T-cell (primary cell): ENCODE results near the gene LDLRAD2. TPM values are rescaled to one million over a fixed set of nuclear protein-coding genes. Genes with fewer than 3 reads are reported as not detected.

Source experiments
- ATAC-seq, 4 experiments: fragments of 200-7000 bp in 3 of 4; fragments of 150-1000 bp in 1 of 4; cut with Tn5 transposase; replicated peaks in 1 of 4; 1 replicate in 3 of 4; 2 replicates in 1 of 4; pipeline ENCODE4 v1.10.0; 2021; ENCODE audit warnings: moderate library complexity in 3 of 4, mild to moderate bottlenecking in 2 of 4, moderate number of reproducible peaks in 1 of 4
- CTCF ChIA-PET, 2 donors: fragments of 300-600 bp; sonication (Branson Sonifier 250); formaldehyde crosslinking; loops; one replicate each; lab custom pipeline; 2022; ENCODE audit warnings: antibody characterized with exemption in 2 of 2; lab: Charles Lee
- POLR2A ChIA-PET, 2 donors: fragments of 300-600 bp; sonication (Branson Sonifier 250); formaldehyde crosslinking; loops; one replicate each; lab custom pipeline; 2022; ENCODE audit warnings: antibody characterized with exemption in 2 of 2; lab: Charles Lee
- DNase-seq, 35 experiments: peaks; one replicate each; pipeline versions ENCODE4 v3.0.0 to v3.0.0-alpha.2; 2013 to 2023
- H3K27ac ChIP-seq: one replicate; pipeline ENCODE4 v1.5.1; 2013; ENCODE audit warnings: low read length
- H3K27me3 ChIP-seq, 2 experiments: replicated peaks in 1 of 2; 1 replicate in 1 of 2; 2 replicates in 1 of 2; pipeline versions ENCODE4 v1.6.1 to v1.7.0; 2013; ENCODE audit warnings: low read length in 1 of 2, mixed read lengths in 1 of 2; ENCODE audit not compliant: control insufficient read depth in 2 of 2, insufficient read depth in 2 of 2; ENCODE audit errors: extremely low read depth in 1 of 2
- H3K36me3 ChIP-seq, 2 donors: 1 replicate in 1 of 2; 2 replicates in 1 of 2; pipeline versions ENCODE4 v1.6.1 to v1.7.0; 2013; ENCODE audit warnings: low read length in 1 of 2; ENCODE audit not compliant: control insufficient read depth in 2 of 2, insufficient read depth in 1 of 2; ENCODE audit errors: extremely low read depth in 1 of 2
- H3K4me1 ChIP-seq, 2 experiments: 1 replicate in 1 of 2; 2 replicates in 1 of 2; pipeline versions ENCODE4 v1.6.1 to v1.7.0; 2013; ENCODE audit warnings: low read length in 2 of 2, mixed read lengths in 1 of 2; ENCODE audit not compliant: insufficient read depth in 2 of 2, control insufficient read depth in 1 of 2; ENCODE audit errors: extremely low read depth in 1 of 2
- H3K4me3 ChIP-seq, 2 donors: 1 replicate in 1 of 2; 2 replicates in 1 of 2; pipeline versions ENCODE4 v1.5.1 to v1.7.0; 2013; ENCODE audit warnings: mild to moderate bottlenecking in 2 of 2, low read length in 1 of 2, moderate library complexity in 1 of 2; ENCODE audit not compliant: control insufficient read depth in 1 of 2; ENCODE audit errors: extremely low read depth in 1 of 2
- H3K9me3 ChIP-seq: 2 replicates; pipeline ENCODE4 v1.7.0; 2013
- H3K27ac Mint-ChIP-seq, 2 donors: one replicate each; pipeline ENCODE4 v1.8.0; 2020 to 2021; ENCODE audit warnings: mild to moderate bottlenecking in 2 of 2, mixed read lengths in 2 of 2
- H3K27me3 Mint-ChIP-seq, 2 donors: one replicate each; pipeline ENCODE4 v1.8.0; 2021 to 2022; ENCODE audit warnings: mixed read lengths in 2 of 2
- H3K36me3 Mint-ChIP-seq: one replicate; pipeline ENCODE4 v1.8.0; 2021; ENCODE audit warnings: mixed read lengths
- H3K4me1 Mint-ChIP-seq, 3 donors: one replicate each; pipeline ENCODE4 v1.8.0; 2020 to 2022; ENCODE audit warnings: mixed read lengths in 3 of 3, mild to moderate bottlenecking in 1 of 3
- H3K4me3 Mint-ChIP-seq, 3 donors: one replicate each; pipeline ENCODE4 v1.8.0; 2020 to 2022; ENCODE audit warnings: mild to moderate bottlenecking in 3 of 3, mixed read lengths in 3 of 3, moderate library complexity in 3 of 3
- H3K9me3 Mint-ChIP-seq, 3 donors: one replicate each; pipeline ENCODE4 v1.8.0; 2020 to 2022; ENCODE audit warnings: mixed read lengths in 3 of 3
- WGBS: methylation state at CpG from one replicate; pipeline ENCODE4 v1.1.5; 2013; ENCODE audit warnings: missing lambda C conversion rate; ENCODE audit not compliant: insufficient coverage; 5-methylcytosine and 5-hydroxymethylcytosine counted together
- total RNA-seq, 35 experiments: library from RNA in 6 of 35; stranded (reverse) in 6 of 35; fragments of 120-200 nt in 1 of 35; gene quantifications; one replicate each; pipeline versions ENCODE4 v1.2.1 to v1.2.4 and lab custom pipeline; 2013 to 2026

Gene LDLRAD2
- total RNA-seq, 5 donors from 2014 or later (not counting 1 experiment from before 2014, with no cell fraction given), result 0.07 to 0.13 TPM; not detected in 3

DNA sequence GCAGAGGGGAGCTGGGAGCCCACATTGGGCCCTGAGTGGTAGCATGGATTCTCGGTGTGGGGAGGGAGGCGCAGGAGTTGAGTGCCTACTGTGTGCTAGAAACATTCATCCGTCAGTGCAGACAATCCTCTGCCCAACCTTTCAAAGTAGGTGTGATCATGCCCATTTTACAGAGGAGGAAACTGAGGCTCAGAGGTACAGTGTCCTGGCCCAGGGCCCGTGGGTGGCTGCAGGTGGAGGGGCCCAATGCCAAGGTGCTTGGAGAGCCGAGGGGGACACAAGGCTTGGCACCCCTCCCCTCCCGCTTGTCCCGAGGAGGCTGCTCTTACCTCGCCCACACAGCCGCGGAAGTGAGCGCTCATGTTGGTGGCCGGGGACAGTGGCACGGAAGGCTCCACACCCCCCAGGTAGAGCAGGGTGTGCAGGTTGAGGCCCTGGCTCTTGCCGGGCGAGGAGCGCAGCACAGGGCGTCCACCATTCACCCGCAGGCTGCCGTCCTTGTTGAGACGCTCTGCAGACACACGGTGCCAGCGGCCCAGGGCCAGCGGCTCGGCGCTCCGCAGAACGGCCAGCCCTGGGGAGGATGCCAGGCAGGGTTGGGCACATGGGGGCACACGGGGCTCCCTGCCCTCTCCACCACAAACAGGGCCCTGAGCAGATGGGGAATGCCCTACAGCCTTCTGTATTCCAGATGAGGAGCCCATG, 16.6 kb downstream of the LDLRAD2 start:
- ATAC-seq (no peak), DNase-seq (no peak)
- no peak overlapping the region for H3K27ac Mint-ChIP-seq

DNA sequence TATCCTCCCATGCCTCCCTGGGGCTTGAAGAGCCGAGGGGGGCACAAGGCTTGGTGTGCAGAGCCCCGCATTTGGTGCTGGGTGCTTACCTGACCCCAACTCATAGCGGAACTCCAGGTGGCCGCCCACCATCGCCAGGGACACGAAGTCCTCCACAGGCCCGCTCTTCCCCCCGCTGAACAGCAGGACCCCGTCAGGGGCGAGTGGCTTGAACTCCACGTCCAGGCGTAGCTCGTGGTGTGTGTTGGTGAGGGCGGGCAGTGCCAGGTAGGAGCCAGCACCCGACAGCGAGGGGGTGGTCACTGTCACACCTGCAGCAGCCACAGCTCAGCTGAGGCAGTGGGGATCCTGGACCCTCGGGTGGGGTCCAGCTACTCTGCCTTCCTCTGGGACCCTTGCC, 17.2 kb downstream of the LDLRAD2 start:
- 88% methylated on average over 17 of the region's 17 CpGs for WGBS
- ChIA-PET CTCF (interaction anchor here in 1 of 2 donors (0.5 kb wide), 1 partner anchor 30 kb away, joined by 3 read pairs; no protein-coding TSS in a partner anchor), POLR2A (no interaction called here)
- Mint-ChIP-seq H3K27me3 (no peaks in the 10 kb centered on the region), H3K27ac (no peak overlapping the region), H3K4me3 (no peak overlapping the region), H3K36me3 (peaks cover 10% of the 10 kb centered on the region), H3K9me3 (peaks cover 2 to 9% (median 9%) of the 10 kb centered on the region in 3 donors), H3K4me1 (no peaks in the 10 kb centered on the region)
- Histone ChIP-seq H3K27ac (no peak overlapping the region), H3K9me3 (no peaks in the 10 kb centered on the region), H3K27me3 (peaks cover 0 to 5% of the 10 kb centered on the region in 2 experiments), H3K4me3 (no peak overlapping the region), H3K36me3 (no peaks in the 10 kb centered on the region), H3K4me1 (no peaks in the 10 kb centered on the region)
- DNase-seq (no peak), ATAC-seq (no peak)

More for the DNA sequence above, 16.6 kb downstream of the LDLRAD2 start:
- H3K27ac ChIP-seq, result no peak overlapping the region
- no peaks in the 10 kb centered on the region for H3K4me1 Mint-ChIP-seq
- peaks cover 0 to 3% (median 3%) of the 10 kb centered on the region in 3 donors for H3K9me3 Mint-ChIP-seq
- H3K27me3 Mint-ChIP-seq, result peaks cover 0 to 3% of the 10 kb centered on the region in 2 donors
- no peak overlapping the region for H3K4me3 ChIP-seq
- H3K36me3 ChIP-seq, result no peaks in the 10 kb centered on the region
- peaks cover 0 to 11% of the 10 kb centered on the region in 2 experiments for H3K27me3 ChIP-seq
- H3K9me3 ChIP-seq, result no peaks in the 10 kb centered on the region
- H3K4me3 Mint-ChIP-seq, result no peak overlapping the region
- H3K36me3 Mint-ChIP-seq, result peaks cover 4% of the 10 kb centered on the region
- ChIA-PET CTCF (no interaction called here), POLR2A (no interaction called here)
- 87% methylated on average over 15 of the region's 28 CpGs for WGBS
- no peaks in the 10 kb centered on the region for H3K4me1 ChIP-seq

DNA sequence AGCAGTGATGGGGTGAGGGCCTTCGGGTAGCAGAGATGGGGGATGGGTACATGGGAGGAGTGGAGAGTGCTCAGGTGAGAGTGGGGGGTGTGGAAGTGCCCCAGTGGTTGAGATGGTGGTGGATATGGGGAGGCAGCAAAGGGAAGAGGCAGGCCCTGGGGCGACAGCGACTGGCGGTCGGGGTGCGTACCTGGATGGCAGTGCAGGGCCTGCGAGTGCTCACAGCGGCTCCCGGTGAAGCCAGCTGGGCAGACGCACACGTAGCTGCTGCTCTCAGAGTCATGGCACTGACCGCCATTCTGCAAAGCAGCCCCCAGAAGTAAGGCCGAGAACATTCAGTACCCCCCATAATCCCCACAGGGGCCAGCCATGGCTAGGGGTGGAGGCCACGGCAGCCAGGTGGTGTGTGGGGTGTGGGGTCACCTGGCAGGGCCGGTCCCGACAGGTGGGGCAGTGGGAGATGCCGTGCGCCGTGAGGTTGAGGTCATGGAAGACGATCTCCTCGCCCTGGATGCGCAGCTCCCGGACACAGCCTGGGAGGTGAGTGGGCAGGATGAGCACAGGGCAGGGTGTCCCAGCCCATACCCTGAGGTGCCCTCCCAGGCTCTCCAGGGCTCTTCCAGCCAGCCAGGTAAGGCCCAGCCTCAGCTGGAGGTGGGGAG, 18.9 kb downstream of the LDLRAD2 start:
- POLR2A ChIA-PET, result no interaction called here
- CTCF ChIA-PET, result no interaction called here

DNA sequence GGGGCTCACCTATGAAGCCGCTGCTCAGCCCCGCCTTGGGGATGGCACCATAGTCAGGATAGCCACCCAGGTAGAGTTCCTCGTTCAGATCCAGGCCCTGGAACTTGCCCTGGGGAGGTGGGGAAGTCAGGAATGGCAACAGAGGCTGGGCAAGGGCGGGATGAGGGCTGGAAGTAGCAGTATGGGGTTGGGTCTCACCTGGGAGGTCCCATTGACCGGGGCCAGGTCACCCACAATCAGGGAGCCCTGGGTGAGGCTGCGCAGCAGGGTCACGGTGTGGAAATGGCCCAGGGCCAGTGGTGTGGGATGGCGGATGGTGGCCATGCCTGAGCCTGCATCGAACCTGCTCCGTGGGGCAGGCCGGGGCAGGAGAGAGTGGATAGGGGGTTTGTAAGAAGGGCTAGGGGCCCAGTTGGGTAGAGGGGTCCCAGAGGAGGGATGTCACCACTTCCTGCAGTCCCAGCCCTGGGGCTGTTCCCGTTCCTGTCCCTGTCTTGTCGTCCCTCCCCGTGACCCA, 19.4 kb downstream of the LDLRAD2 start:
- Mint-ChIP-seq H3K9me3 (peaks cover 3 to 19% (median 18%) of the 10 kb centered on the region in 3 donors), H3K36me3 (peaks cover 19% of the 10 kb centered on the region), H3K27ac (no peak overlapping the region), H3K4me3 (no peak overlapping the region), H3K27me3 (no peaks in the 10 kb centered on the region), H3K4me1 (no peaks in the 10 kb centered on the region)
- no peak for DNase-seq
- no peak overlapping the region for H3K27ac ChIP-seq
- WGBS, result 84% methylated on average over 6 of the region's 14 CpGs
- no peaks in the 10 kb centered on the region for H3K9me3 ChIP-seq
- no peaks in the 10 kb centered on the region for H3K4me1 ChIP-seq
- ChIA-PET CTCF (no interaction called here), POLR2A (no interaction called here)
- no peak overlapping the region for H3K4me3 ChIP-seq
- H3K27me3 ChIP-seq, result peaks cover 0 to 4% of the 10 kb centered on the region in 2 experiments
- H3K36me3 ChIP-seq, result no peaks in the 10 kb centered on the region
- ATAC-seq, result no peak

More for the DNA sequence above, 18.9 kb downstream of the LDLRAD2 start:
- H3K9me3 ChIP-seq, result no peaks in the 10 kb centered on the region
- WGBS, result 91% methylated on average over 18 of the region's 23 CpGs
- no peaks in the 10 kb centered on the region for H3K36me3 ChIP-seq
- no peak for ATAC-seq
- H3K4me3 Mint-ChIP-seq, result no peak overlapping the region
- H3K36me3 Mint-ChIP-seq, result peaks cover 19% of the 10 kb centered on the region
- H3K27me3 ChIP-seq, result peaks cover 0 to 4% of the 10 kb centered on the region in 2 experiments
- H3K4me1 ChIP-seq, result no peaks in the 10 kb centered on the region
- no peaks in the 10 kb centered on the region for H3K4me1 Mint-ChIP-seq
- H3K27ac Mint-ChIP-seq, result no peak overlapping the region
- no peaks in the 10 kb centered on the region for H3K27me3 Mint-ChIP-seq
- H3K4me3 ChIP-seq, result no peak overlapping the region
- DNase-seq, result no peak
- peaks cover 3 to 19% (median 18%) of the 10 kb centered on the region in 3 donors for H3K9me3 Mint-ChIP-seq
- H3K27ac ChIP-seq, result no peak overlapping the region

DNA sequence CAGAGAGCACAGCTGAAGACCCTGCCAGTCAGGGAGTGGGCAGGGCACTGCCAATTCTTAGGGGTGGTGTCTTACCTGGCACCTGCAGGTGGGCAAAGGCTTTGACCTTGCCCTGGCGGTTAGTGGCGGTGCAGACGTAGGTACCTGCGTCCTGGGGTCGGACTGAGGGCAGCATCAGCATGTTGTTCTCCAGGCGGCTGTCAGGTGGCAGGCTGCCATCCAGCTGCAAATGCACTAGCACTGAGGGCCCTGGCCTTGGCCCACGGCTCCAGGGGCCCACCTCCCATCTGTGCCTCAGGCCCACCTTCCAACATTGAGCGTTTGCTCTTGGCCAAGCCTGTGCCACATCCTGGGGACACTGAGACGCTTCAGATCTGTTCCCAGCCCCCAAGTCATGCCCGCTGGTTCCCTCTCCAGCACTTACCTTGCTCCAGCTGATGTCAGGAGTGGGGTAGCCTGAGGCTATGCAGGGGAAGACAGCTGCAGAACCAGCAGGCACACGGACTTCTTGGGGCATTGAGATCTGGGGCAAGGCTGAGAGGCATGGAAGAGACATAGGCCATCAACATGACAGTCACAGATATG, 21.4 kb downstream of the LDLRAD2 start:
- Mint-ChIP-seq H3K27me3 (no peaks in the 10 kb centered on the region), H3K36me3 (peaks cover 19% of the 10 kb centered on the region), H3K4me1 (no peaks in the 10 kb centered on the region), H3K9me3 (peaks cover 3 to 19% (median 18%) of the 10 kb centered on the region in 3 donors), H3K27ac (no peak overlapping the region), H3K4me3 (no peak overlapping the region)
- Histone ChIP-seq H3K9me3 (no peaks in the 10 kb centered on the region), H3K4me1 (no peaks in the 10 kb centered on the region), H3K27ac (no peak overlapping the region), H3K36me3 (no peaks in the 10 kb centered on the region), H3K27me3 (peaks cover 0 to 2% of the 10 kb centered on the region in 2 experiments), H3K4me3 (no peak overlapping the region)
- POLR2A ChIA-PET, result no interaction called here
- WGBS, result 83% methylated on average over 9 of the region's 11 CpGs
- CTCF ChIA-PET, result no interaction called here
- DNase-seq, result no peak
- ATAC-seq, result no peak

DNA sequence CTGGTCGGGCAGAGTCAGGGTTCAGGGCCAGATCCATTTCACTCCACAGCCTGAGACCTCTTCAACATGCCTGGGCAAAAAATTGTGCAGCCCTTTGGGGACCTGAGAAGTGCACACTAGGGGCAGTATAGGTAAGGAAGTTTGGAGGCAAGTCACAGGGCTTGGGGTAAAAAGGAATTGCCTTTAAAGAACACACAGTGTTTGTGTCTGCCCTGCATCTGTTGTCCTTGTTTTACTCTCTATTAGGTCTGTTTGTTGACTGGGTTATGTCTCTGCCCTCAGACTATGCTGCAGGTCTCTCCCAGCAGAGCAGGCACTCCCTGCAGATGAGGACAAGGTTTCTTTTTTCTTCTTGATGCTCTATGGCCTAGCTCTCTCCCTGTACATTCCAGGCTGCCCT, 22.0 kb downstream of the LDLRAD2 start:
- Histone ChIP-seq H3K9me3 (no peaks in the 10 kb centered on the region), H3K4me1 (no peaks in the 10 kb centered on the region), H3K27me3 (no peaks in the 10 kb centered on the region), H3K4me3 (peak overlapping the region in 1 of 2 donors; percentile 12), H3K27ac (no peak overlapping the region), H3K36me3 (no peaks in the 10 kb centered on the region)
- peaks cover 19% of the 10 kb centered on the region for H3K36me3 Mint-ChIP-seq
- ChIA-PET CTCF (no interaction called here), POLR2A (no interaction called here)
- DNase-seq, result no peak
- peaks cover 3 to 19% (median 18%) of the 10 kb centered on the region in 3 donors for H3K9me3 Mint-ChIP-seq
- no peak for ATAC-seq
- no peak overlapping the region for H3K4me3 Mint-ChIP-seq
- H3K27me3 Mint-ChIP-seq, result no peaks in the 10 kb centered on the region
- H3K27ac Mint-ChIP-seq, result no peak overlapping the region
- no CpG with 5 or more reads among the region's 1 CpG for WGBS
- no peaks in the 10 kb centered on the region for H3K4me1 Mint-ChIP-seq
